ENCODE measurements around the gene POR. TPM values are rescaled to one million over a fixed set of nuclear protein-coding genes. Genes with fewer than 3 reads are reported as not detected.
"Not testable (repeated sequence)": the region's sequence is repeated elsewhere in the genome, so short reads cannot be mapped to it uniquely, and the experiment has no call there.

Gene POR
- total RNA-seq, 1 donor, result 35.2 TPM

DNA sequence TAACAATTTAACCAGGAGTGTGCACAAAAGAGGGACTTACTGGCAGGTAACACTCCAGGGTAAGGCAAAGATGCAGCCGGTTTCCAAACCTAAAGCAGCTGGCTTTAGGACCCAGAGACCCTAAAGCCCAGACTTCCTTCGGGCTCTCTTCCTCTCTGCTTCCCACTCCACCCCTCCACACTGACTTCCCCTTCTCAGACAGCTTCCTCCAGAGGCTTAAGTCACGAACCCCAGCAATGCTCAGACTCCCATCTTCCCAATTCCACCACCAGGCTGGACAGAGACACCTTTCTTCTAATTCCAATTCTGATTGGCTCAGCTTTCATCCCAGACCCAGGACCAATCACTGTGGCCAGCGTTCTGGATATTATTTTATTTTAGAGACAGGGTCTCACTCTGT, 108.0 kb downstream of the POR start:
- DNase-seq (ENCODE audit: low read depth), result no peak
- TF ChIP-seq CTCF (IDR thresholded peaks at IDR 0.05; ENCODE audit: insufficient read depth, low read length), result no peak
- no peak overlapping the region for H3K4me3 ChIP-seq (ENCODE audit: low read depth, low read length)

DNA sequence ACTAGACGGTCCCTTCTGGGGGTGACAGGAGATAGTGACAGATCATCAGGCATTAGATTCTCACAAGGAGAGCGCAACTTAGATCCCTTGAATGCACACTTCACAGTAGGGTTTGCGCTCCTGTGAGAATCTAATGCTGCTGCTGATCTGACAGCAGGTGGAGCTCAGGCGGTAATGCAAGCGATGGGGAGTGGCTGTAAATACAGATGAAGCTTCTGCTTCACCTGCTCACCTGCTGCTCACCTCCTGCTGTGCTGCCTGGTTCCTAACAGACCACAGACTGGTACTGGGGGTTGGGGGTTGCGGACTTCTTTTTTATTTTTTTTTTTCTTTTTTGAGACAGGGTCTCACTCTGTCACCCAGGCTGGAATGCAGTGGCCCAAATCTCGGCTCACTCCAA, 114.7 kb downstream of the POR start:
- not testable (repeated sequence) for DNase-seq (ENCODE audit: low read depth); H3K4me3 ChIP-seq (ENCODE audit: low read depth, low read length)

GRCh38 chr7:76031964-76032363, 117.0 kb downstream of the POR start:
- TF ChIP-seq CTCF (IDR thresholded peaks at IDR 0.05; ENCODE audit: insufficient read depth, low read length), result no peak
- H3K4me3 ChIP-seq (ENCODE audit: low read depth, low read length), result no peak overlapping the region
- no peak for DNase-seq (ENCODE audit: low read depth)

Small RNA genes lying within 50 kb of the gene (small RNA-seq; reads per million reads assigned to genes)
- 34.6 reads per million, percentile 96 among the genes with 10 or more reads in this experiment for gene SNORA14A

Other genes with a start within 250 kb of the POR start
- gene HIP1, start 176.2 kb upstream of the POR start, total RNA-seq (ENCODE audit: low replicate concordance), result 9.3 and 10.5 TPM in 2 replicates
- gene CCL26, start 142.9 kb upstream of the POR start, total RNA-seq (ENCODE audit: low replicate concordance), result 0.33 and 1.2 TPM in 2 replicates
- not detected in 2 replicates for gene CCL24, start 101.3 kb upstream of the POR start, total RNA-seq (ENCODE audit: low replicate concordance)
- gene RHBDD2, start 36.1 kb upstream of the POR start, total RNA-seq (ENCODE audit: low replicate concordance), result 28.7 and 50.3 TPM in 2 replicates
- 2.0 and 28.9 TPM in 2 replicates for gene TMEM120A, start 79.4 kb downstream of the POR start, total RNA-seq (ENCODE audit: low replicate concordance)
- 22.2 and 33.2 TPM in 2 replicates for gene STYXL1, start 132.8 kb downstream of the POR start, total RNA-seq (ENCODE audit: low replicate concordance)
- 38.3 and 43.8 TPM in 2 replicates for gene MDH2, start 133.0 kb downstream of the POR start, total RNA-seq (ENCODE audit: low replicate concordance)

All from fibroblast of the aortic adventitia (primary cell).